K562 (cell line): Measurements from ENCODE around the gene SHANK1. TPM values are rescaled to one million over a fixed set of nuclear protein-coding genes. Genes with fewer than 3 reads are reported as not detected.

Experiments
- CCAR2 ChIP-seq: fragments of 200-400 bp; formaldehyde crosslinking; IDR thresholded peaks from 2 replicates; pipeline ENCODE4 v1.6.1; 2017; ENCODE audit warnings: mild to moderate bottlenecking, low read depth, low read length
- CEBPZ ChIP-seq: fragments of 150-350 bp; IDR thresholded peaks from 2 replicates; pipeline ENCODE4 v1.6.1; 2014; ENCODE audit warnings: low read depth, mild to moderate bottlenecking, low read length, borderline replicate concordance
- ELF2 ChIP-seq: fragments of 250-450 bp; sonication (Bioruptor Pico); IDR thresholded peaks from 2 replicates; pipeline ENCODE4 v1.5.0; 2021; ENCODE audit warnings: mild to moderate bottlenecking
- EP400 ChIP-seq: fragments of 450-650 bp; IDR thresholded peaks from 2 replicates; pipeline ENCODE4 v1.6.1; 2017; ENCODE audit warnings: antibody characterized with exemption, mild to moderate bottlenecking, moderate library complexity
- FOXA1 ChIP-seq: fragments of 450-650 bp; IDR thresholded peaks from 2 replicates; pipeline ENCODE4 v1.6.1; 2016; ENCODE audit warnings: mild to moderate bottlenecking, borderline replicate concordance
- GTF2E2 ChIP-seq: fragments of 200-800 bp; sonication (Bioruptor generic); IDR thresholded peaks from 2 replicates; pipeline ENCODE4 v1.6.1; 2016; ENCODE audit warnings: missing genetic modification characterization, missing compliant biosample characterization
- HES1 ChIP-seq: fragments of 450-650 bp; IDR thresholded peaks from 2 replicates; pipeline ENCODE4 v1.6.1; 2016; ENCODE audit warnings: low read depth, mild to moderate bottlenecking, moderate library complexity
- KDM5B ChIP-seq: fragments of 200-600 bp; sonication (generic); IDR thresholded peaks from 2 replicates; pipeline ENCODE4 v1.6.1; 2012; ENCODE audit warnings: low read depth, mild to moderate bottlenecking, moderate library complexity, low read length, control low read depth, inconsistent platforms; ENCODE audit not compliant: insufficient replicate concordance
- KLF10 ChIP-seq: fragments of 250-450 bp; sonication (Bioruptor Pico); IDR thresholded peaks from 2 replicates; pipeline ENCODE4 v1.6.1; 2021; ENCODE audit warnings: matching md5 sums
- LEF1 ChIP-seq: fragments of 450-650 bp; IDR thresholded peaks from 2 replicates; pipeline ENCODE4 v1.6.1; 2016; ENCODE audit warnings: mild to moderate bottlenecking
- NEUROD1 ChIP-seq: fragments of 150-350 bp; IDR thresholded peaks from 2 replicates; pipeline ENCODE4 v1.6.1; 2014; ENCODE audit warnings: borderline replicate concordance, low read length, low read depth; ENCODE audit not compliant: partially characterized antibody
- NFE2 ChIP-seq: IDR thresholded peaks from 2 replicates; pipeline ENCODE4 v1.6.1; 2014; ENCODE audit warnings: antibody characterized with exemption, low read depth
- POLR2AphosphoS2 ChIP-seq: IDR thresholded peaks from 2 replicates; pipeline ENCODE4 v1.6.1; 2012; ENCODE audit warnings: low read length, improper control_type of control experiment
- PTBP1 ChIP-seq: fragments of 200-400 bp; formaldehyde crosslinking; IDR thresholded peaks from 2 replicates; pipeline ENCODE4 v1.6.1; 2017; ENCODE audit warnings: low read depth, low read length
- RBM34 ChIP-seq: fragments of 200-400 bp; formaldehyde crosslinking; IDR thresholded peaks from 2 replicates; pipeline ENCODE4 v1.6.1; 2018; ENCODE audit warnings: low read length, borderline replicate concordance; ENCODE audit not compliant: insufficient read depth
- SIX5 ChIP-seq, 2 experiments: IDR thresholded peaks; 2 replicates each; pipeline ENCODE4 v1.6.1; 2011; ENCODE audit warnings: low read length in 2 of 2, borderline replicate concordance in 1 of 2, low read depth in 1 of 2, mild to moderate bottlenecking in 1 of 2, moderate library complexity in 1 of 2; ENCODE audit not compliant: insufficient read depth in 1 of 2
- TRIM28 ChIP-seq: fragments of 450-650 bp; IDR thresholded peaks from 2 replicates; pipeline ENCODE4 v1.6.1; 2017
- YY1 ChIP-seq, 3 experiments: IDR thresholded peaks; 2 replicates each; pipeline ENCODE4 v1.6.1; 2011; ENCODE audit warnings: low read length in 2 of 3, mild to moderate bottlenecking in 2 of 3, moderate library complexity in 2 of 3, borderline replicate concordance in 1 of 3, control low read depth in 1 of 3, low read depth in 1 of 3; ENCODE audit not compliant: insufficient read depth in 3 of 3, insufficient replicate concordance in 2 of 3, control insufficient read depth in 1 of 3, insufficient read length in 1 of 3; ENCODE audit errors: extremely low read depth in 1 of 3
- ZNF140 ChIP-seq: fragments of 250-450 bp; sonication (Bioruptor Pico); IDR thresholded peaks from 2 replicates; pipeline ENCODE4 v1.8.0; 2021; ENCODE audit warnings: moderate library complexity, mild to moderate bottlenecking, inconsistent platforms
- ZNF551 ChIP-seq: fragments of 250-450 bp; sonication (Bioruptor Pico); IDR thresholded peaks from 2 replicates; pipeline ENCODE4 v1.5.0; 2021; ENCODE audit warnings: mild to moderate bottlenecking, moderate library complexity
- ZNF639 ChIP-seq, 2 experiments: fragments of 200-800 bp in 1 of 2; sonication (Bioruptor generic) in 1 of 2; sonication (generic) in 1 of 2; formaldehyde crosslinking in 1 of 2; IDR thresholded peaks in 1 of 2; conservative IDR thresholded peaks in 1 of 2; 2 replicates each; pipeline versions ENCODE4 v1.5.0 to v1.6.1; 2016 to 2020; ENCODE audit warnings: missing compliant biosample characterization in 1 of 2, missing genetic modification characterization in 1 of 2, missing genetic modification reagents in 1 of 2
- polyA plus RNA-seq, 8 experiments: library from polyadenylated mRNA; depleted of rRNA in 4 of 8; stranded (reverse) in 5 of 8; unstranded in 3 of 8; fragments of >200 nt; fragmentation: Nextera tagmentation in 2 of 8; fragmentation: Illumina TruSeq in 1 of 8; extraction: Ambion mirVana in 2 of 8; extraction: Trizol in 1 of 8; gene quantifications; 2 replicates each; pipeline versions ENCODE4 v1.2.1 to v1.2.3, GENCODE V29; 2011 to 2014; ENCODE audit warnings: inconsistent platforms in 1 of 8, missing spikeins in 1 of 8
- total RNA-seq, 7 experiments: library from RNA; depleted of rRNA in 6 of 7; stranded (reverse); fragments of >200 nt in 6 of 7; fragmentation: Illumina TruSeq in 2 of 7; extraction: Trizol in 2 of 7; gene quantifications; 2 replicates each; pipeline versions ENCODE4 v1.2.1 to v1.2.3, GENCODE V29; 2011 to 2021; ENCODE audit warnings: low replicate concordance in 1 of 7

Gene SHANK1
- total and polyA plus RNA-seq, 9 of the 15 experiments (the other 6 are each of a cell fraction or from before 2014, with no cell fraction given) = 0.33 to 1.3 (median 0.55) TPM; not detected in 2

GRCh38 chr19:50728084-50728737 is 8.6 kb upstream of the SHANK1 start (continued):
- TF ChIP-seq FOXA1 = no peak
- no peak for TF ChIP-seq HES1
- TF ChIP-seq GTF2E2 (tag) = no peak
- TF ChIP-seq CEBPZ = no peak
- TF ChIP-seq NFE2 = no peak
- TF ChIP-seq LEF1 = peak; percentile 28; the same call in 1 of the 2 replicates
- TF ChIP-seq ZNF140 (CRISPR knock-in tag) = no peak
- peak; percentile 80 for TF ChIP-seq KDM5B
- no peak for TF ChIP-seq CCAR2
- peak; percentile 34 for TF ChIP-seq NEUROD1
- TF ChIP-seq RBM34 = no peak
- TF ChIP-seq ELF2 (CRISPR knock-in tag) = no peak
- TF ChIP-seq ZNF639 (CRISPR knock-in tag; conservative IDR thresholded peaks at IDR 0.05 in 1 of 2, IDR thresholded peaks at IDR 0.05 in 1 of 2) = peak in 1 of 2 experiments; percentile 89; a peak in 2 of 4 replicates
- peak; percentile 91; the same call in 1 of the 2 replicates for TF ChIP-seq POLR2AphosphoS2
- peak; percentile 23; the same call in 1 of the 2 replicates for TF ChIP-seq TRIM28
- no peak for TF ChIP-seq PTBP1
- TF ChIP-seq ZNF551 (CRISPR knock-in tag) = no peak
- TF ChIP-seq KLF10 (CRISPR knock-in tag) = no peak
- peak; percentile 76 for TF ChIP-seq EP400
- TF ChIP-seq YY1 (IDR thresholded peaks at IDR 0.05; ENCODE audit: borderline replicate concordance in 1 of 3, control insufficient read depth in 1 of 3, extremely low read depth in 1 of 3, insufficient read depth in 3 of 3, insufficient read length in 1 of 3, insufficient replicate concordance in 2 of 3, low read depth in 1 of 3, low read length in 2 of 3) = peak in 1 of 3 experiments; percentile 72
- TF ChIP-seq SIX5 (IDR thresholded peaks at IDR 0.05; ENCODE audit: borderline replicate concordance in 1 of 2, insufficient read depth in 1 of 2, low read depth in 1 of 2, low read length in 2 of 2) = peak; percentile 49 to 52; a peak in 3 of 4 replicates
